ENCODE measurements around the gene SIRPB2. TPM values are rescaled to one million over a fixed set of nuclear protein-coding genes. Genes with fewer than 3 reads are reported as not detected.

SIRPB2 gene
- total RNA-seq, 1 experiment from 2014 or later, result not detected

DNA sequence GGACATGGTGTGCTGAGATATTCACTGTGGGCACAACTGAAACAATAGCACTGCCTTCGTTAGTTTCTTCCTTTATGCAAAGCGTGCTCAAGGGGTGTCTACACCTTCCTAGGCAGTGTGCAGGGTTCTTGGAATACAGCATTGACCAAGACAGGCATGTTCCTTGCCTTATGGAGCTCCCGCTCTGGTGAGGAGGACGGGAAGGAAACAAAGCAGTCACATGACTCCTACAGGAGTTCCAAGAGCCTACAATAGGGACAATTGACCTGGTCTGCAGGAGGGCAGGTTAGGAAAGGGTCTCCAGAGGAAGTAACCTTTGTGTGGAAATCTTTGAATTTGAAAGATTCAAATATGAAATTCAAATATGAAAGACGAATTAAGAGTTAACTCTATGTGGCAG lies 25.8 kb upstream of the SIRPB2 start:
- Histone ChIP-seq H2BK20ac (ENCODE audit: low read depth, low read length, poor library complexity, severe bottlenecking) (no peak overlapping the region), H3K9ac (ENCODE audit: extremely low read depth, insufficient read length, low read length) (no peak overlapping the region), H3K4ac (ENCODE audit: low read depth, low read length) (no peak overlapping the region), H3K23me2 (ENCODE audit: insufficient read length, low read depth, low read length, poor library complexity, severe bottlenecking) (no peaks in the 10 kb centered on the region), H3K23ac (ENCODE audit: insufficient read length, low read depth, low read length) (no peak overlapping the region), H3K27ac (ENCODE audit: insufficient read length, low read depth, low read length) (no peak overlapping the region), H3K4me1 (ENCODE audit: insufficient read depth, low read length) (peaks cover 11% of the 10 kb centered on the region; the same call in 1 of the 2 replicates), H2BK5ac (ENCODE audit: insufficient read length, low read length) (no peak overlapping the region), H2BK12ac (ENCODE audit: insufficient read length, low read depth, low read length) (no peak overlapping the region), H3K79me2 (ENCODE audit: insufficient read depth, low read length) (no peaks in the 10 kb centered on the region), H2BK120ac (ENCODE audit: low read depth, low read length, poor library complexity, severe bottlenecking) (no peak overlapping the region), H4K8ac (replicated peaks; ENCODE audit: insufficient read length, low read depth, low read length) (no peak overlapping the region), H3K18ac (ENCODE audit: insufficient read length, low read depth, low read length) (no peak overlapping the region), H2AFZ (ENCODE audit: low read length) (no peak overlapping the region), H2BK15ac (ENCODE audit: low read depth, low read length) (no peak overlapping the region), H2AK5ac (ENCODE audit: insufficient read length, low read length) (no peak overlapping the region), H4K20me1 (ENCODE audit: control insufficient read depth, insufficient read depth, insufficient read length) (no peaks in the 10 kb centered on the region), H3T11ph (ENCODE audit: low read length) (no peak overlapping the region), H4K91ac (ENCODE audit: insufficient read length, low read depth, low read length) (no peak overlapping the region), H3K4me2 (ENCODE audit: insufficient read depth, insufficient read length, low read length) (no peak overlapping the region), H3K79me1 (ENCODE audit: insufficient read depth, low read depth, low read length, poor library complexity, severe bottlenecking) (no peaks in the 10 kb centered on the region), H3K56ac (ENCODE audit: insufficient read length, low read depth, low read length) (no peak overlapping the region), H4K5ac (ENCODE audit: insufficient read length, low read depth, low read length) (no peak overlapping the region), H3K9me3 (ENCODE audit: control insufficient read depth, low read depth, low read length) (no peaks in the 10 kb centered on the region), H3K27me3 (ENCODE audit: insufficient read depth, low read length) (no peaks in the 10 kb centered on the region), H3K14ac (ENCODE audit: insufficient read depth, low read length) (no peak overlapping the region)
- H3K36me3 Mint-ChIP-seq (ENCODE audit: insufficient read depth in 1 of 3, low read depth in 3 of 3), result no peaks in the 10 kb centered on the region
- no CpG with 5 or more reads among the region's 5 CpGs for WGBS (ENCODE audit: extremely low coverage, insufficient read length, low lambda C conversion rate)
- H3K27me3 Mint-ChIP-seq (ENCODE audit: low read depth), result peaks cover 26% of the 10 kb centered on the region
- no peak for DNase-seq
- H3K9me3 Mint-ChIP-seq, result no peaks in the 10 kb centered on the region
- H3K27ac Mint-ChIP-seq, result no peak overlapping the region
- TF ChIP-seq, protein P1, sequence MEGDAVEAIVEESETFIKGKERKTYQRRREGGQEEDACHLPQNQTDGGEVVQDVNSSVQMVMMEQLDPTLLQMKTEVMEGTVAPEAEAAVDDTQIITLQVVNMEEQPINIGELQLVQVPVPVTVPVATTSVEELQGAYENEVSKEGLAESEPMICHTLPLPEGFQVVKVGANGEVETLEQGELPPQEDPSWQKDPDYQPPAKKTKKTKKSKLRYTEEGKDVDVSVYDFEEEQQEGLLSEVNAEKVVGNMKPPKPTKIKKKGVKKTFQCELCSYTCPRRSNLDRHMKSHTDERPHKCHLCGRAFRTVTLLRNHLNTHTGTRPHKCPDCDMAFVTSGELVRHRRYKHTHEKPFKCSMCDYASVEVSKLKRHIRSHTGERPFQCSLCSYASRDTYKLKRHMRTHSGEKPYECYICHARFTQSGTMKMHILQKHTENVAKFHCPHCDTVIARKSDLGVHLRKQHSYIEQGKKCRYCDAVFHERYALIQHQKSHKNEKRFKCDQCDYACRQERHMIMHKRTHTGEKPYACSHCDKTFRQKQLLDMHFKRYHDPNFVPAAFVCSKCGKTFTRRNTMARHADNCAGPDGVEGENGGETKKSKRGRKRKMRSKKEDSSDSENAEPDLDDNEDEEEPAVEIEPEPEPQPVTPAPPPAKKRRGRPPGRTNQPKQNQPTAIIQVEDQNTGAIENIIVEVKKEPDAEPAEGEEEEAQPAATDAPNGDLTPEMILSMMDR (conservative IDR thresholded peaks at IDR 0.05), result no peak
- H3K4me3 Mint-ChIP-seq, result no peak overlapping the region
- H3K4me1 Mint-ChIP-seq, result peaks cover 16 to 17% of the 10 kb centered on the region in 2 experiments
